Hematopoietic multipotent progenitor cell (in vitro differentiated cells): ENCODE results near the gene ZNF526. TPM values are rescaled to one million over a fixed set of nuclear protein-coding genes. Genes with fewer than 3 reads are reported as not detected.

Experiments used
- DNase-seq, 3 donors: peaks; one replicate each; pipeline ENCODE4 v3.0.0-alpha.2; 2011 to 2015; ENCODE audit warnings: low read depth in 2 of 3, low spot score in 2 of 3
- total RNA-seq: library from RNA; depleted of rRNA; stranded (reverse); fragments of >200 nt; gene quantifications from one replicate; pipeline ENCODE4 v1.2.3, GENCODE V29; 2012

Gene ZNF526
- total RNA-seq, 1 donor, result 16.2 TPM

- no peak for DNase-seq
These were observed 54.1 kb downstream of the ZNF526 start for GRCh38 chr19:42274065-42274682.

- DNase-seq, result no peak
These were observed 55.0 kb downstream of the ZNF526 start for GRCh38 chr19:42275103-42275502.

GRCh38 chr19:42275517-42275916 is 55.4 kb downstream of the ZNF526 start:
- DNase-seq, result no peak

- no peak for DNase-seq
These were observed 56.2 kb downstream of the ZNF526 start for GRCh38 chr19:42276284-42276683.

GRCh38 chr19:42276821-42277220 is 56.7 kb downstream of the ZNF526 start:
- no peak for DNase-seq

Other genes with a start within 250 kb of the ZNF526 start
- gene ATP1A3, start 226.1 kb upstream of the ZNF526 start, total RNA-seq, result 5.4 TPM
- 22.1 TPM for gene GRIK5, start 150.1 kb upstream of the ZNF526 start, total RNA-seq
- gene ZNF574, start 144.1 kb upstream of the ZNF526 start, total RNA-seq, result 67.6 TPM
- 5.7 TPM for gene POU2F2, start 87.9 kb upstream of the ZNF526 start, total RNA-seq
- 78.1 TPM for gene DEDD2, start 2.6 kb upstream of the ZNF526 start, total RNA-seq
- 24.5 TPM for gene GSK3A, start 22.3 kb downstream of the ZNF526 start, total RNA-seq
- gene ERF, start 34.8 kb downstream of the ZNF526 start, total RNA-seq, result 39.0 TPM
- 43.1 TPM for gene CIC, start 48.9 kb downstream of the ZNF526 start, total RNA-seq
- gene PRR19, start 81.8 kb downstream of the ZNF526 start, total RNA-seq, result 0.54 TPM
- gene PAFAH1B3, start 82.3 kb downstream of the ZNF526 start, total RNA-seq, result 119 TPM
- gene TMEM145, start 93.0 kb downstream of the ZNF526 start, total RNA-seq, result not detected
- gene MEGF8, start 105.3 kb downstream of the ZNF526 start, total RNA-seq, result 17.2 TPM
- gene CNFN, start 170.0 kb downstream of the ZNF526 start, total RNA-seq, result 1.1 TPM
- 9.2 TPM for gene LIPE, start 207.1 kb downstream of the ZNF526 start, total RNA-seq
- gene CXCL17, start 222.6 kb downstream of the ZNF526 start, total RNA-seq, result not detected